Keratinocyte (primary cell): ENCODE measurements around the gene RAB11FIP4. TPM values are rescaled to one million over a fixed set of nuclear protein-coding genes. Genes with fewer than 3 reads are reported as not detected.

Source experiments
- DNase-seq: peaks from one replicate; pipeline ENCODE4 v3.0.0-alpha.2; 2011; ENCODE audit warnings: low read depth, missing footprints, low spot score
- FAIRE-seq: peaks from 2 replicates; lab custom pipeline; 2011; peaks lifted over from hg19 to GRCh38; lab: Jason Lieb, UNC
- H2AFZ ChIP-seq: 2 replicates; pipeline ENCODE4 v1.6.0; 2012; ENCODE audit warnings: low read length, control low read depth, inconsistent platforms; ENCODE audit not compliant: control insufficient read depth
- H3K27ac ChIP-seq: 2 replicates; pipeline ENCODE4 v1.5.1; 2011; ENCODE audit warnings: low read length; ENCODE audit not compliant: control insufficient read depth, insufficient read depth
- H3K27me3 ChIP-seq: 3 replicates; pipeline ENCODE4 v1.6.0; 2011; ENCODE audit warnings: low read length; ENCODE audit not compliant: control insufficient read depth, insufficient read depth; ENCODE audit errors: extremely low read depth
- H3K36me3 ChIP-seq, 2 experiments: 2 replicates in 1 of 2; 3 replicates in 1 of 2; pipeline ENCODE4 v1.5.1; 2011; ENCODE audit warnings: low read length in 2 of 2, mild to moderate bottlenecking in 1 of 2; ENCODE audit not compliant: control insufficient read depth in 2 of 2, insufficient read depth in 2 of 2; ENCODE audit errors: extremely low read depth in 1 of 2
- H3K4me1 ChIP-seq: 3 replicates; pipeline ENCODE4 v1.5.1; 2011; ENCODE audit warnings: low read length; ENCODE audit not compliant: control insufficient read depth, insufficient read depth; ENCODE audit errors: extremely low read depth
- H3K4me2 ChIP-seq: 3 replicates; pipeline ENCODE4 v1.6.0; 2011; ENCODE audit warnings: low read depth, low read length; ENCODE audit not compliant: control insufficient read depth, insufficient read depth; ENCODE audit errors: extremely low read depth
- H3K4me3 ChIP-seq, 3 experiments: fragments of 200-600 bp in 1 of 3; sonication (generic) in 1 of 3; 2 replicates in 2 of 3; 3 replicates in 1 of 3; pipeline ENCODE4 v1.5.1; 2011 to 2016; ENCODE audit warnings: low read length in 3 of 3, mild to moderate bottlenecking in 3 of 3, control low read depth in 2 of 3, inconsistent platforms in 1 of 3, low read depth in 1 of 3, mixed read lengths in 1 of 3, mixed run types in 1 of 3, moderate library complexity in 1 of 3; ENCODE audit not compliant: control insufficient read depth in 2 of 3, insufficient read depth in 2 of 3; ENCODE audit errors: extremely low read depth in 1 of 3
- H3K79me2 ChIP-seq: 2 replicates; pipeline ENCODE4 v1.6.0; 2012; ENCODE audit warnings: low read length; ENCODE audit not compliant: control insufficient read depth, insufficient read depth
- H3K9ac ChIP-seq: 3 replicates; pipeline ENCODE4 v1.6.0; 2011; ENCODE audit warnings: low read length; ENCODE audit not compliant: control insufficient read depth, insufficient read depth; ENCODE audit errors: extremely low read depth
- H3K9me1 ChIP-seq: 3 replicates; pipeline ENCODE4 v1.6.0; 2011; ENCODE audit warnings: low read length; ENCODE audit not compliant: control insufficient read depth, insufficient read depth; ENCODE audit errors: extremely low read depth
- H3K9me3 ChIP-seq: 2 replicates; pipeline ENCODE4 v1.5.1; 2012; ENCODE audit warnings: low read depth, low read length; ENCODE audit not compliant: control insufficient read depth
- H4K20me1 ChIP-seq: 3 replicates; pipeline ENCODE4 v1.6.0; 2011; ENCODE audit warnings: low read length; ENCODE audit not compliant: control insufficient read depth, insufficient read depth; ENCODE audit errors: extremely low read depth
- EZH2 ChIP-seq: IDR thresholded peaks from one replicate; pipeline ENCODE4 v1.6.1; 2012; ENCODE audit warnings: inconsistent platforms, mild to moderate bottlenecking, low read length, moderate library complexity
- dilution Hi-C: fragments of 300-500 bp; cut with MboI; formaldehyde crosslinking; loops from one replicate; pipeline ENCODE4 v1.7.0; 2020; ENCODE audit warnings: low sequenced_read_pairs; ENCODE audit not compliant: extremely low pct_ligation_motif_present
- polyA plus RNA-seq, 5 experiments: library from polyadenylated mRNA; depleted of rRNA in 3 of 5; stranded (reverse) in 3 of 5; stranded (forward) in 1 of 5; unstranded in 1 of 5; fragments of >200 nt; gene quantifications; 1 replicate in 1 of 5; 2 replicates in 3 of 5; 3 replicates in 1 of 5; pipeline versions ENCODE4 v1.2.1 to v1.2.3, GENCODE V29; 2011 to 2012; ENCODE audit warnings: missing spikeins in 2 of 5, low read depth in 1 of 5, low replicate concordance in 1 of 5
- TF ChIP-seq, protein P1 (sequence below), 3 experiments: IDR thresholded peaks in 1 of 3; conservative IDR thresholded peaks in 1 of 3; optimal IDR thresholded peaks in 1 of 3; 2 replicates in 2 of 3; 3 replicates in 1 of 3; pipeline versions ENCODE3 to v1.5.1; 2011; ENCODE audit warnings: low read length in 3 of 3, mild to moderate bottlenecking in 3 of 3, moderate library complexity in 2 of 3, control low read depth in 1 of 3, inconsistent platforms in 1 of 3; ENCODE audit not compliant: insufficient read depth in 2 of 3; ENCODE audit errors: extremely low read depth in 1 of 3

RAB11FIP4 gene
- polyA plus RNA-seq, 1 donor (not counting 4 experiments of a cell fraction or from before 2014, with no cell fraction given) = 9.1 TPM

DNA sequence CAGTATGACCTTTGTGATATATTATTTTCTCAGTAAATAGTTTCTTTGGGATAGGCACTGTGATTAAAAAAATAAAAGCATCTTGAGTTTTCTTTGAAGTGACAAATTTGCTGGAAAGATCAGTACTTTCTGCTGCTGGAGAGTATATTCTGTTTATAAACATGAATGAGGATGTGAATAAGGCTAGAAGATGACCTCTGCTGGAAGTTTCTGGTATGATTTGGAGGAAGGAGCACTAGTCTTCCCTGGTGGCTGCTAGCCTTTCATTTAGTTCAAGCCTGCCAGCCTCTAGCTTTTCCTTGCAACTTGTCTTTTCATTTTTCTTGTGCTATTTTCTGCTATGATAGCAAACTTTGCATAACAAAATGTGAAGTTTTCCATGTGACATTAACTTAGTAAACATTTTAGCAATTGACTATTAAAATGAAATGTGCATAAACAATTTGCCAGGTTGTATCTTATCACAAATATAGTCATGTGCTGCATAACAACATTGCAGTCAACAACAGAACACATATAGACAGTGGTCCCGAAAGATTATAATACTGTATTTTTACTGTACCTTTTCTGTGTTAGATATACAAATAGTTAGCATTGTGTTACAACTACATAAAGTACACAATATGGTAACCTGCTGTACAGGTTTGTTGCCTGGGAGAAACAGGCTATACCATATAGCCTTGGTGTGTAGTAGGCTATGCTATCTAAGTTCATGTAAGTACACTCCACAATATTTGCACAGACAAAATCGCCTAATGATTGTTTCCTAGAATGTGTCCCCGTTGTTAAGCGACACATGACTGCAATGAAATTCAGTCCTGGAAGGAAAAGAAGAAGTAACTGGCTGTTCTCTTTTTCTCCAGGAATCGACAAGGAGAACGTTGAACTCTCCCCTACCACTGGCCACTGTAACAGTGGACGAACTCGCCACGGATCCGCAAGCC lies 18.1 kb upstream of the RAB11FIP4 start:
- Histone ChIP-seq H3K9me3 (no peaks in the 10 kb centered on the region), H3K9me1 (no peaks in the 10 kb centered on the region), H3K27me3 (no peaks in the 10 kb centered on the region), H3K27ac (no peak overlapping the region), H4K20me1 (no peaks in the 10 kb centered on the region), H3K4me3 (no peak overlapping the region), H3K36me3 (peaks cover 5 to 8% of the 10 kb centered on the region in 2 experiments), H3K4me1 (no peaks in the 10 kb centered on the region), H2AFZ (no peak overlapping the region), H3K9ac (no peak overlapping the region), H3K4me2 (no peak overlapping the region), H3K79me2 (no peaks in the 10 kb centered on the region)
- TF ChIP-seq, protein P1, sequence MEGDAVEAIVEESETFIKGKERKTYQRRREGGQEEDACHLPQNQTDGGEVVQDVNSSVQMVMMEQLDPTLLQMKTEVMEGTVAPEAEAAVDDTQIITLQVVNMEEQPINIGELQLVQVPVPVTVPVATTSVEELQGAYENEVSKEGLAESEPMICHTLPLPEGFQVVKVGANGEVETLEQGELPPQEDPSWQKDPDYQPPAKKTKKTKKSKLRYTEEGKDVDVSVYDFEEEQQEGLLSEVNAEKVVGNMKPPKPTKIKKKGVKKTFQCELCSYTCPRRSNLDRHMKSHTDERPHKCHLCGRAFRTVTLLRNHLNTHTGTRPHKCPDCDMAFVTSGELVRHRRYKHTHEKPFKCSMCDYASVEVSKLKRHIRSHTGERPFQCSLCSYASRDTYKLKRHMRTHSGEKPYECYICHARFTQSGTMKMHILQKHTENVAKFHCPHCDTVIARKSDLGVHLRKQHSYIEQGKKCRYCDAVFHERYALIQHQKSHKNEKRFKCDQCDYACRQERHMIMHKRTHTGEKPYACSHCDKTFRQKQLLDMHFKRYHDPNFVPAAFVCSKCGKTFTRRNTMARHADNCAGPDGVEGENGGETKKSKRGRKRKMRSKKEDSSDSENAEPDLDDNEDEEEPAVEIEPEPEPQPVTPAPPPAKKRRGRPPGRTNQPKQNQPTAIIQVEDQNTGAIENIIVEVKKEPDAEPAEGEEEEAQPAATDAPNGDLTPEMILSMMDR (optimal IDR thresholded peaks at IDR 0.05 in 1 of 3, IDR thresholded peaks at IDR 0.05 in 1 of 3, conservative IDR thresholded peaks at IDR 0.05 in 1 of 3; ENCODE audit: extremely low read depth in 1 of 3, insufficient read depth in 2 of 3, low read length in 3 of 3) = peak; percentile 48 to 49 (median 48)
- TF ChIP-seq EZH2 = no peak
- FAIRE-seq (peak; percentile 75), DNase-seq (no peak)
- dilution Hi-C loops = no loop called here

DNA sequence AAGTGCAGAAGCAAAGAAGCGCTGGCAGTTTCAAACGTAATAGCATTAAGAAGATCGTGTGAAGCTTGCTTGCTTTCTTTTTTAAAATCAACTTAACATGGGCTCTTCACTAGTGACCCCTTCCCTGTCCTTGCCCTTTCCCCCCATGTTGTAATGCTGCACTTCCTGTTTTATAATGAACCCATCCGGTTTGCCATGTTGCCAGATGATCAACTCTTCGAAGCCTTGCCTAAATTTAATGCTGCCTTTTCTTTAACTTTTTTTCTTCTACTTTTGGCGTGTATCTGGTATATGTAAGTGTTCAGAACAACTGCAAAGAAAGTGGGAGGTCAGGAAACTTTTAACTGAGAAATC lies 17.4 kb upstream of the RAB11FIP4 start:
- Histone ChIP-seq H3K9me3 (no peaks in the 10 kb centered on the region), H3K36me3 (peaks cover 6 to 8% of the 10 kb centered on the region in 2 experiments), H4K20me1 (no peaks in the 10 kb centered on the region), H3K9ac (no peak overlapping the region), H3K4me3 (no peak overlapping the region), H3K79me2 (no peaks in the 10 kb centered on the region), H3K4me2 (no peak overlapping the region), H3K9me1 (no peaks in the 10 kb centered on the region), H3K27ac (no peak overlapping the region), H3K4me1 (no peaks in the 10 kb centered on the region), H2AFZ (no peak overlapping the region), H3K27me3 (no peaks in the 10 kb centered on the region)
- FAIRE-seq (no peak), DNase-seq (no peak)
- dilution Hi-C loops = no loop called here
- TF ChIP-seq, protein P1 (optimal IDR thresholded peaks at IDR 0.05 in 1 of 3, IDR thresholded peaks at IDR 0.05 in 1 of 3, conservative IDR thresholded peaks at IDR 0.05 in 1 of 3; ENCODE audit: extremely low read depth in 1 of 3, insufficient read depth in 2 of 3, low read length in 3 of 3) = no peak
- TF ChIP-seq EZH2 = no peak
